ENCODE data around the gene LLGL2.
"Not testable (repeated sequence)": the region's sequence is repeated elsewhere in the genome, so short reads cannot be mapped to it uniquely, and the experiment has no call there.

Gene LLGL2, protein sequence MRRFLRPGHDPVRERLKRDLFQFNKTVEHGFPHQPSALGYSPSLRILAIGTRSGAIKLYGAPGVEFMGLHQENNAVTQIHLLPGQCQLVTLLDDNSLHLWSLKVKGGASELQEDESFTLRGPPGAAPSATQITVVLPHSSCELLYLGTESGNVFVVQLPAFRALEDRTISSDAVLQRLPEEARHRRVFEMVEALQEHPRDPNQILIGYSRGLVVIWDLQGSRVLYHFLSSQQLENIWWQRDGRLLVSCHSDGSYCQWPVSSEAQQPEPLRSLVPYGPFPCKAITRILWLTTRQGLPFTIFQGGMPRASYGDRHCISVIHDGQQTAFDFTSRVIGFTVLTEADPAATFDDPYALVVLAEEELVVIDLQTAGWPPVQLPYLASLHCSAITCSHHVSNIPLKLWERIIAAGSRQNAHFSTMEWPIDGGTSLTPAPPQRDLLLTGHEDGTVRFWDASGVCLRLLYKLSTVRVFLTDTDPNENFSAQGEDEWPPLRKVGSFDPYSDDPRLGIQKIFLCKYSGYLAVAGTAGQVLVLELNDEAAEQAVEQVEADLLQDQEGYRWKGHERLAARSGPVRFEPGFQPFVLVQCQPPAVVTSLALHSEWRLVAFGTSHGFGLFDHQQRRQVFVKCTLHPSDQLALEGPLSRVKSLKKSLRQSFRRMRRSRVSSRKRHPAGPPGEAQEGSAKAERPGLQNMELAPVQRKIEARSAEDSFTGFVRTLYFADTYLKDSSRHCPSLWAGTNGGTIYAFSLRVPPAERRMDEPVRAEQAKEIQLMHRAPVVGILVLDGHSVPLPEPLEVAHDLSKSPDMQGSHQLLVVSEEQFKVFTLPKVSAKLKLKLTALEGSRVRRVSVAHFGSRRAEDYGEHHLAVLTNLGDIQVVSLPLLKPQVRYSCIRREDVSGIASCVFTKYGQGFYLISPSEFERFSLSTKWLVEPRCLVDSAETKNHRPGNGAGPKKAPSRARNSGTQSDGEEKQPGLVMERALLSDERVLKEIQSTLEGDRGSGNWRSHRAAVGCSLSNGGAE

DNA sequence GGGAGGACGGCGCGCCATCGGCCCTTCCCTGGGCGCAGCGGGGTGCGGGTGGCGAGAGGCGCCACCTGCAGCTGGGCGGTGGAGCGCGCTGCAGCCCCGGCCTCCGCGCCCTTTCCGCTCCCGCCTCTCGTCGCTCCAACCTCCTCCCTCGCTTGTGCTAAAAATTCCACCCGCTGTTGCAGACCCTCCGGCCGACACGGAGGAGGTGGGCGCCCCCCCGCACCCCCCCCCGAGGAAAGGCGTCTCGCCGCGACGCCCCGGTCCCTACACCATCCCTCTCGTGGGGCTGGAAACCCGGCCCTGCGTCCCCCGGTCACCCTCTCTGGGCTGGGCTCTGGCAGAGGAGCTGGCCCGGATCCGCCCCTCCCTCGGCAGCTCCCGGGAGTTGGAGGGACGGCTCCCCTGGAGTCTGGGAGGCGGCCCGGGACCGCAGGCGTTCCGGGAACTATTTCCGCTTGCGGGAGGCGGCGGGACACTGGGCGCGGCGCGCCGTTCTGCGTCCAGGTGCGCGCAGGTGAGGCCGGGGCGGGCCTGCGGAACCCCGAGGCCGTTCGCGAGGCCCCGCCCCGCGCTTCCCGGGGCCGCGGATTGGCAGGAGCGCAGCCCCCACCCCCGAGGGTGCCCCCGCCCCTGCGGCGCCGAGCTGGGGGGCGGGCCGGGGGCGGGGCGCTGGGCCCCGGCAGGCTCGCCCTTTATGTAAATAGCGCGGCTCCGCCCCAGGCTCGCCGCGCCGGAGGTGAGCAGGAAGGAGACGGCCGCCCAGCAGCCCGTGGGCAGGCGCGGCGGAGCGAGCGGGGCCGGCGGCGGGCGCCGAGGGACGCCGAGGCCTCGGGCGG, at the start of gene LLGL2:
Gene LLGL2 (plus strand): TSS at position 728 of the 836 bp plus-strand sequence. CDS start 17,730 bp downstream, outside the sequence.
- DNase-seq (ENCODE audit: low spot score): no peak

DNA sequence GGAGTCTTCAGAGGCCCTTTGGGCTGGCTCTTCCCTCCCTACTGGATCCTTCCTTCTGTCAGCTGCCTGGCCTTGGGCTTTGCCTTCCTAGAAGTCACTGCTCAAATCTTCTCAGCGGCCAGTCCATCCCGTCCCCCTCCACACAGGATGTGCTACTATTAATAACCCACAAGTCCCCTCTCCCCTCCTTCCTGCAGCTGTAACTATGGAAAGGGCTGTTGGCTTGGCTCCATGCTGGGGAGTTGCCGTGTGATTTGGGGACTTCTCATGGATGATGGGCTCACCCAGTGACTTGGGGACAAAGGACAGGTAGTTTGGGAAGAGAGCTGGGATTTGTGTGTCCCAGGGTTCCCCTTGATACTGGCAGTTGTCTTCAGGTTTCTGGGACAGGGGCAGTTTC, 49.6 kb upstream of the LLGL2 start:
- DNase-seq (ENCODE audit: low spot score): no peak

DNA sequence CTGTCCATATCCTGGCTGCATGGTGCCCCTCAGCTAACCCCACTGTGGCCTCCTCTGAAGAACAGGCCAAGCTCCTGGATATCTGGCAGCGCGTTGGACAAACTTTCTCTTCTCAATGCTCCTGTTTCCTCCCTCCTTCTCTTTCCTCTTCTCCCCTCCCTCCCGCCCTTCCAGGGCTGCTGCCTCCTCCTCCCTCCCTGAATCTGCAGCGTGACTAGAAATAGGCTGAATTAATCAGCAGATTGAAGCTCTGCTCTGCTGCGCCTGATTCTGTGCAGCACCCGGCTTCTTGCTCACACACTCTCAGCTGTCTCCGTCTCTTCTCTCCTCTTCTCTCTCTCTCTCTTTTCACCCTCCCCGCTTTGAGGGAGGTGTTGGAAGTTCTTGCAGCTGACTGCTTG, 49.2 kb upstream of the LLGL2 start:
- peak; percentile 86 for DNase-seq (ENCODE audit: low spot score)

DNA sequence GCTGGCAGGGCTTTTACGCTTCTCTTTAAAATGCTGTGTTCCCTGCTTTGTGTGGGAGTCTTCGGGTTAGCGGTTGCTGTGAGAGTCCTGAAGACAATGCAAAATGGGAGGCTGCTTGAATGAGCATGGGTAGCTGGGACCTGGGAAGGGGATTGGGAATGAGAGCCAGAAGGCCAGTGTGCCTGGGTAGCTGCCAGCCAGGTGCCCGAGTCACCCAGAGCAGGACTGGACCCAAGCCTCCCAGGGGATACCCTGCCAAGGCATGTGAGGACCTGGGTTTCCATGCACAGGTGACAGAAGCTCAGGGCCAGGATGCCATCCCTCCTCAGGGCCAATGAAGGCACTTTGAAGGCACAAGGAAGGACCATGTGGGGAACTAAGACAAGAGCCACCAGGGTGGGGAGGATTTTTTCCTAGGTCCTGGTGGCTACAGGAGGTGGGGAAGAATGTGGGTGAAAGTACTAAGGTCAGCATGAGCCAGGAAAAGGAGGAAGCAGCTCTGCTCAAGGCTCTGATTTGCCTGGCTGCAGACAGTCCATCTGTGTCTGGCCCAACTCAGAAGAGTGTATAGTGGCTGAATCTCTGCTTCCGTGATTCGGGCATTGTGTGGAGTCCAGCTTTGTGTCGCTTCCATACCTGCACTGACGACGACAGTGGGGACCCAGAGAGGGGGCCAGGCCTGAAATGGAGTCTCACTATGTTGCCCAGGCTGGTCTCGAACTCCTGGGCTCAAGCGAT, 48.6 kb upstream of the LLGL2 start:
- DNase-seq (ENCODE audit: low spot score): no peak

DNA sequence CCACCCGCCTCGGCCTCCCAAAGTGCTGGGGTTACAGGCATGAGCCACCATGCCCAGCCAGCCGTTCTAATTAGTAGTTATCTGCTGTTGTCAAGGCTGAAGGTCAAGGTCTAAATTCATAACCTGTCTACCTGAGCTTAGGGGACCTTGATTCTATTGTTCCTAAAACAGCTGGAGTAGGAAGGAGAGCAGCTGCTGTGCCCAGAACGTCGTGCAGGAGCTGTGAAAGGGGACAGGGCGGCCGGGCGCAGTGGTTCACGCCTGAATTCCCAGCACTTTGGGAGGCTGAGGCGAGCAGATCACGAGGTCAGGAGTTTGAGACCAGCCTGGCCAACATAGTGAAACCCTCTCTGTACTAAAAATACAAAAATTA, 48.0 kb upstream of the LLGL2 start:
- DNase-seq (ENCODE audit: low spot score): not testable (repeated sequence)

DNA sequence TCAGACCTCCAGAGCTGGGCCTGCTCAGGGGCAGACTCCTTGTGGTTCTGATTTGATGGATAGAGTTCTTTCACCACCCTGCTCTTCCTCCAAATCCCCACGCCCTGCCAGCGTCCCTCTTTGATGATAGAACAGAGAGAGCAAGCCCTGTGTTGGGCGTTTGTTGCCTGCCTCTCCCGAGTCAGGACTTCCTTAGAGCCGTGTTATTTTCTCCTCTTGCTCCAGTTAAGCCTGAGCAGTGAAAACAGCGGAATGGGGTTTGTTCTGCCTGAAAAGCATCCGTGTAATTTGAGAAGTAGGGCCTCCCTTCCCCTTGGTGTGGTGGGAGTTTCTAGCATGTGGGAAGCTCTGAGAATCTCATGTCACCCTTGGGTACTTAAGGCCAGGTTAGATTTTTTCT, 47.0 kb upstream of the LLGL2 start:
- peak; percentile 31 for DNase-seq (ENCODE audit: low spot score)

DNA sequence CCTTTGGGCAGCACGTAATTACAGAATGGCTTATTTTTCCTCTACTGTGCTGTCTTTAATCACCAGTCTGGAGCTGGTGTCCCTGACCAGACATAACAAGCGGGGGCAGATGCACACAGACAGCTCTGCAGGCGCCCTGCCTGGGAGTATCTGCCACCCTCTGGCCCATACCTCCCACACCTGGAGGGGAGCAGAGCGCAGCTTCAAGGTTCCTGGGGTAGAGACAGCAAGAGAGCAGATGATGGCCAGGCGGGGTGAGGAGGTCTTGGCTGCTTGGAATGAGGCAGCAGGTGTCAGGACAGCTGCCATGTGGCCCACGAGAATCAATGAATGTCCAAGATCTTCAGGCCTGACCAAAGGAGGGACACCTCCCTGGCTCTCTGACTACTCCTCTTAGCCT, 45.2 kb upstream of the LLGL2 start:
- no peak for DNase-seq (ENCODE audit: low spot score)

DNA sequence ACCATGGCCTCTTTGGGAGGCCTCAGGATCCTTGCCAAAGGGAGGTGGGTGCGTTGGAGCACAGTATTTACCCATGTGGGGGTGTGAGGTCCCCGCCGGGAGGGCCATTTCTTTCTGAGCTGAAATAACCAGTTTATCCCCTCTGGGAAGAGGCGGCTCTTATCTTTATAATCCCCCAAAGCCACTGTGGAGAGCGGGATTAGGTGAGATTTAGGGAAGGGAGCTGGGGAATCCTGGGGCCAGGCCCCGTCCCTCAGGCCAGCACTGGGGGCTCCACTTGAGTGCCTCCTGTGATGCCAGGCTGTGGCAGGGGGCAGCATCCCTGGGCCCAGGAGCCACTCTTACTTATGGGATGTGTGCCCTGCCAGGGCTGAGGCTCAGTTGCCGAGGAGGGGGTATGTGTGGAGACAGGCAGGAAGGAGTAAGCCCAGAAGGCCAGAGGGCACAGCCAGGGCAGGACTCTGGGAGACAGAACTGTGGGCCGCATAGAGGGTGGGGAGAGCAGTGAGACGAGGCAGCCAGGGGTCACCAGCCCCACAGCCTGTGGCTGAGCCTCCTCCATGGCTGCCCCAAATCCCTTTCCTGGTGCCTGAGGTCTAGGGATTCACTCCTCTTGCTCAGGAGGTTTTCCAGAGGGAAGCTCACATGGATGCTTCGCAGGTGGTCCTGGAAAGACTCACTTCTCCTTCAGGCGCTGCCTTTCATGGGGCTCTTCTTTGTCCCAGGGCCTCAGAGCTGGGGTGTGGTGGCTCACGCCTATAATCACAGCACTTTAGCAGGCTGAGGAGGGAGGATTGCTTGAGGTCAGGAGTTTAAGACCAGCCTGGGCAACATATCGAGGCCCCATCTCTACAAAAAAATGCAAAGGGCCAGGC, 44.1 kb upstream of the LLGL2 start:
- no peak for DNase-seq (ENCODE audit: low spot score)

DNA sequence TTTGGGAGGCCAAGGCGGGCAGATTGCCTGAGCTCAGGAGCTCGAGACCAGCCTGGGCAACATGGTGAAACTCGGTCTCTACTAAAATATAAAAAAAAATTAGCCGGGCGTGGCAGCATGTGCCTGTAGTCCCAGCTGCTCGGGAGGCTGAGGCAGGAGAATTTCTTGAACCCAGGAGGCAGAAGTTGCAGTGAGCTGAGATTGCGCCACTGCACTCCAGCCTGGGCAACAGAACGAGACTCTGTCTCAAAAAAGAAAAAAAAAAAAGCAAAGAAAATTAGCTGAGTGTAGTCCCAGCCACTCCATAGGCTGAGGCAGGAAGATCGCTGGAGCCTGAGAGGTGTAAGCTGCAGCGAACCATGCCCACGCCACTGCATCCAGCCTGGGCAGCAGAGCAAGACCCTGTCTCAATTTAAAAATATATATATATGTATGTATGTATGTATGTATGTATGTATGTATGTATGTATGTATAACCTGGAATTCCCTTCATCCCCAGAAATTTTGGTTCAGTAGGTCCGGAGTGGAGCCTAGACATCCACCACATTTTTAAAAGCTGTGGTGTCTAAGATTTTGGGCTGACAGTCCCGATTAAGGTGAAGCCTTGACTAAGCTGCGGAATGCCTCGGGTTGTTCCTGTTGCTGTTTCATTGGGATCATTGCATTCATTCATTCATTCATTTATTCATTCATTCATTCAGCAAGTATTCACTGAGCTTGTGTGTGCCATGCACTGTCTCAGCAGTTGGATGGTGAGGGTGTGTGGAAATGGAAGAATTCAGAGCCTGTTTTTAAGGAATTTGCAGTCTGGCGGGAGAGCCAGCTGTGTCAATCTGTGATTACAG, 43.2 kb upstream of the LLGL2 start:
- no peak for DNase-seq (ENCODE audit: low spot score)

DNA sequence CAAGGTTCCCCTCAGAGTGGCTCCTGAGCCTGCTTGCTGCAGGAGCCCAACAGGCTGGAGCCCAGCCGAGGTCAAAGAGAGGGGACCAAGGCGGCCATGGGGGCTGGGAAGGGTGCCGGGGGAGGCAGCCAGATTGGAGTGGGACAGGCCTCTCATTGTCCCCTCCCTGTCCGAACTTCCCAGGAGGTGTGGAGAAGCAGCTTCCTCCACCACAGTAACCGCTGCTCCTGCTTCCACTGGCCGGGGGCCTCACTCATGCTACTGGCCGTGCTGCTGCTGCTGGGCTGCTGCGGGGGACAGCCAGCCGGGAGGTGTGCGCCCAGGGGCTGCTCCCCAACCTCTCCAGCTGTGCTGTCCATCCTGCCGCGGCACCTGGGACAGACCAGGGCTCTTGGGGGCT, 39.8 kb upstream of the LLGL2 start:
- no peak for DNase-seq (ENCODE audit: low spot score)

DNA sequence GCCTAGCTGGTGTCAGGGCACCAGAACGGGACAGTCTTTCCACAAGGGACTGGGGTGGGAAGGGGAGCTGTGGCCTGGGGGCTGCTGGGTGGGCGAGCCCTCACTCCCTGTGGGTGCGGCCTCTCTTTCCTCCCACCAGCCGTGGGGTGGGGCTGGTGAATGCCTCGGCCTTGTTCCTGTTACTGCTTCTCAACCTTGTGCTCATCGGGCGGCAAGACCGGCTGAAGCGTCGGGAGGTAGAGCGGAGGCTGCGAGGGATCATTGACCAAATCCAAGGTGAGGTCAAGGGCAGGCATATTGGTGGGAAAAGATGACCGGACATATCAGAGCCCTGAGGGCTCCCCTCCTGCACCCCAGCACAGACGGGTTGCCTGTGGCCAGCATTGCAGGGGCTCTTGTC, 39.3 kb upstream of the LLGL2 start:
- DNase-seq (ENCODE audit: low spot score): no peak

DNA sequence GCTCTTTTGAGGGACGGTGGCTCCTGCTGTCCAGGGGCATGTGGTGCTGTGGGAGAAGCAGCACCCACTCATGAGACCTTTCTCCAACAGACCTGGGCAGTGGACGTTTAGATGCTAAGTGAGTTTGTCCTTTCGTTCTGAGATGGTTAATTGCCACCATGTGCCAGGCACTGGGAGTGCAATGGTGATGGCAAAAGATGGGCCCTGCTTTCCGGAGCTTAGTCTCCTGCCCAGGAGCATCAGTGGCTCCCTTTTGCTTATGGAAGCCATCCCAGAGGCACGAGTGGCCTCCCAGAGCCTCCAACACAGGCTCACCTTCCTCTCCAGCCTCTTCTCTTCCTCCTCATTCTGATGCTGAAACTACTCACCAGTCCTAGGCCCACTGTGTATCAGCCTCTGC, 38.5 kb upstream of the LLGL2 start:
- no peak for DNase-seq (ENCODE audit: low spot score)

DNA sequence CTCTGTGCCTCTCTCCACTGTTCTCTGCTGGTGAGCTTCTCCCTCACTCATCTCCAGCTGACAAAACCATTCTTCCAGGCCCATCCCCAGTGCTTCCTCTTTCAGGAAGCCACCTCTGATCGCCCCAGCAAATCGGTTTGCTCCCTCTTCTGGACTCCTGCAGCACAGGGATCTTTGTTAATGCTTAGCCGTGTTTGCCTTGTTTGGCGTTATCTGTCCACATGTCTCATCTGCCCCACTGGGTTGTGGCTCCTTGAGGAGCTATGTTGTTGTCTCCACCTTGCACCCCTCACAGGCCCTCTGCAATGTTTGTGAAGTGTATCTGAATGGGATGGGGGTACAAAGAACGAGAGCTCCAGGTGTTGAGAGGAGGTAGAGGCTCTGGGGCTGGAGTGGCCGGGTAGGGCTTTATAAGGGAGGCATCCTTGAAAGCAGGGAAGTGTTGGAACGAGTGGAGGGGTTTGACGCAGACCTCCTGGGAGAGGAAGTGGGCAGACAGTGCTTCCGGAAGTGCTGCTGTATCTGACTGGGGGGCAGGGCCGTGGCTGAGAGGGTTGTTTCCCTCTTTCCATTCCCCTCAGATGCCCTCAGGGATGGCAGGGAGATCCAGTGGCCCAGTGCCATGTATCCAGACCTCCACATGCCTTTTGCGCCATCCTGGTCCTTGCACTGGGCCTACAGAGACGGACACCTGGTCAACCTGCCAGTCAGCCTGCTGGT, 38.0 kb upstream of the LLGL2 start:
- no peak for DNase-seq (ENCODE audit: low spot score)

DNA sequence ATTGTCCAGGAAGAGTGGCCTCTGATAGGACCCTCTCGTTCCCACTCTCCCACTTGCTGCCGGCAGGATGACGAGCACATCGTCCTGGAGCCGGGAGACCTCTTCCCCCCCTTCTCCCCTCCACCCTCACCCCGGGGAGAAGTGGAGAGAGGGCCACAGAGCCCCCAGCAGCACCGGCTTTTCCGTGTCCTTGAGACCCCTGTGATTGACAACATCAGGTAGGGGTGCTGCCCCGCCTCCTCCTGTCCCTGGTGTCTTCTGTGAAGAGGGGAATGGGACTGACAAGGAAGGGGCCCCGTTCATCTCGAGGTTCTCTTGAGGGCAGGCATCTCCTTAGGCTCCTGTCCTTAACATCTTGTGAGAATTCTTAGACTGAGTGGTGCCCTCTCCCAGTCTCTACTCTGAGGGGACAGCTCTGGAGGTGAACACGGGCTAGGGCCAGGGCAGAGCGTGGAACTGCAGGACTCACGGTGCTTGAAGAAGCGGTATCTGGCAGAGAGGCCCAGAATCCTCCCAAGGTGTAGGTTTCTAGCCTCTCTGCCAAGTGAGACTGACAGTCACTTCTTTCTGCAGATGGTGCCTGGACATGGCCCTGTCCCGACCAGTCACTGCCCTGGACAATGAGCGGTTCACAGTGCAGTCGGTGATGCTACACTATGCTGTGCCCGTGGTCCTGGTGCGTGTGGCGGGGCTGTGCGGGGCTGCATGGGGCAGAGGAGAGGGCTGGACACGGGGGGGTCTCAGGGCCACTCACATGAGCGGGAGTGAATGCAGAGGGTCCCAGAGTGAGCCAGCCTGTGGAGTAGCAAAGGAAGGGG, 36.6 kb upstream of the LLGL2 start:
- DNase-seq (ENCODE audit: low spot score): no peak

DNA sequence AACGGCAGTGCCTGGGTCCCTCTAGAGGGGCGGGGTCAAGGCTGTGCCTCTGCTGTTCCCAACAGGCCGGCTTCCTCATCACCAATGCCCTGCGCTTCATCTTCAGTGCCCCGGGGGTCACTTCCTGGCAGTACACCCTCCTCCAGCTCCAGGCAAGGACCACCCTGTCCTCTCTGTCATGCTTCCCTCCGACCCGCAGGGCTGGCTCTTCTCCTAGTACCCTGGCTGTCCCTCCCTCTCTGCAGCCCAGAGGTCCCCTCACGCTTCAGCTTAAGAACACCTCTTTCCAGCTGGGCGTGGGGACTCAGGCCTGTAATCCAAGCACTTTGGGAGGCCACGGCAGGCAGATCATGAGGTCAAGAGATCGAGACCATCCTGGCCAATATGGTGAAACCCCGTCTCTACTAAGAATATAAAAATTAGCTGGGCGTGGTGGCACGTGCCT, 36.0 kb upstream of the LLGL2 start:
- no peak for DNase-seq (ENCODE audit: low spot score)

DNA sequence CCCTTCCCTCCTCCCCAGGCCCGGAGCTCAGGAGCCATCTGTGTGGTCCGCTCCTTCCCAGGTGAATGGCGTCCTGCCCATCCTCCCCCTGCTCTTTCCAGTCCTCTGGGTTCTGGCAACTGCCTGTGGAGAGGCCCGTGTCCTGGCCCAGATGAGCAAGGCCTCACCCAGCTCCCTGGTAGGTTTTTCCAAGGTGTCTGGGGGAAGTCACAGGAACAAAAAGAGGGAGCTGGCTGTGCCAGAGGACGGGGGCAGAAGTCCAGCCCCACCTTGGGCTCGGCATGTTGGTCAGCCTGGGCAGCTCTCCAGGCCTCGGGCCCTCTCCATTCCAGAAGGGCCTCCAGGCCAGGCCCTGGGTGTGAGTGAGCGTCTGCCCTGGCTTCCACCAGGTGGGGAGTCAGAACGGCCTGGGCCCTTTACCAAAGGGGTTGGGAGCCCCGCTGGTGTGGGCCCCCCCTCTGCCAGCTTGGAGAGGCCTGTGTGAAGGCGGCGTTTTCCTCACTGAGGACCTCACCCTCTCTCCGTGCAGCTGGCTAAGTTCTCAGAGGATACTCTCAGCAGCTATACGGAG, 35.2 kb upstream of the LLGL2 start:
- no peak for DNase-seq (ENCODE audit: low spot score)

DNA sequence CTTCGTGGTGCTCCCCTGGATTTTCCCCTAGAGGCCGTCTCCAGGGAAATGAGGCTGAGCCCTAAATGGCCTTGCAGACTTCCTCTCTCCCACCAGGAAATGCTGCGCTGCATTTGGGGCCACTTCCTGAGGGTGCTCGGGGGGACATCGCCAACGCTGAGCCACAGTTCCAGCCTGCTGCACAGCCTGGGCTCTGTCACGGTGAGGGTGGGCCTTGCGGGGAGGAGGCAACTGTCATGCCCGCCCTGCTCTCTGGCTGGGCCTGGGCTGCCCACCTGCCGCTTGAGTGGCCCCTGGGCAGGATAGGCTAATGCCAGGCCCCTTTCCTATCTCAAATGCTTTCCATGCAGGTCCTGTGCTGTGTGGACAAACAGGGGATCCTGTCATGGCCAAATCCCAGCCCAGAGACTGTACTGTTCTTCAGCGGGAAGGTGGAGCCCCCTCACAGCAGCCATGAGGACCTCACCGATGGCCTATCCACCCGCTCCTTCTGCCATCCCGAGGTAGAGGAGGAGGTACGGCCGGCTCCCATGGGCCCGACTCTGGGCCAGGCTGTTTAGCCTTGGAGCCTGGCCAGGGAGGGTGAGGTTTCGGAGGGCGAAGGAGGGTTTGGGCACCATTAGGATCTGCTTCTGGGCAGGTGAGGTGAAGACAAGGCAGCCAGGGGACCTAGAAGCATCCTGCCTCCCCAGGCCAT, 34.4 kb upstream of the LLGL2 start:
- DNase-seq (ENCODE audit: low spot score): no peak
